K562 (cell line): ENCODE data around the gene NUBP2. TPM values are rescaled to one million over a fixed set of nuclear protein-coding genes. Genes with fewer than 3 reads are reported as not detected.

Experiments used
- ATF2 ChIP-seq: sonication (generic); formaldehyde crosslinking; IDR thresholded peaks from 2 replicates; pipeline ENCODE4 v1.8.1; 2022; ENCODE audit warnings: missing genetic modification reagents
- DDX20 ChIP-seq: fragments of 450-650 bp; IDR thresholded peaks from 2 replicates; pipeline ENCODE4 v1.6.1; 2016; ENCODE audit warnings: missing genetic modification characterization, low read depth, mild to moderate bottlenecking, missing compliant biosample characterization, moderate library complexity
- E2F1 ChIP-seq: sonication (generic); formaldehyde crosslinking; IDR thresholded peaks from 2 replicates; pipeline ENCODE4 v1.8.1; 2023; ENCODE audit warnings: mild to moderate bottlenecking, missing genetic modification reagents, moderate library complexity
- E2F6 ChIP-seq, 2 experiments: IDR thresholded peaks; 2 replicates each; pipeline ENCODE4 v1.6.1; 2011; ENCODE audit warnings: borderline replicate concordance in 1 of 2, control low read depth in 1 of 2, low read depth in 1 of 2, low read length in 1 of 2, mild to moderate bottlenecking in 1 of 2, mixed read lengths in 1 of 2, moderate library complexity in 1 of 2; ENCODE audit not compliant: insufficient read depth in 1 of 2, insufficient read length in 1 of 2, poor library complexity in 1 of 2, severe bottlenecking in 1 of 2; ENCODE audit errors: extremely low read depth in 1 of 2
- IFI16 ChIP-seq: fragments of 250-450 bp; sonication (Bioruptor Pico); IDR thresholded peaks from 2 replicates; pipeline ENCODE4 v2.1.2; 2022; ENCODE audit warnings: mild to moderate bottlenecking, inconsistent platforms
- MYBL2 ChIP-seq, 2 experiments: fragments of 450-650 bp in 1 of 2; sonication (generic) in 1 of 2; formaldehyde crosslinking in 1 of 2; IDR thresholded peaks; 2 replicates each; pipeline versions ENCODE4 v1.6.1 to v1.8.1; 2017 to 2022; ENCODE audit warnings: borderline replicate concordance in 1 of 2, inconsistent platforms in 1 of 2, low read depth in 1 of 2, mild to moderate bottlenecking in 1 of 2, missing genetic modification reagents in 1 of 2, moderate library complexity in 1 of 2
- NR4A1 ChIP-seq, 2 experiments: fragments of 250-450 bp in 1 of 2; fragments of 450-650 bp in 1 of 2; sonication (Bioruptor Pico) in 1 of 2; IDR thresholded peaks; 2 replicates each; pipeline versions ENCODE4 v1.4.0 to v1.6.1; 2016 to 2020; ENCODE audit warnings: mild to moderate bottlenecking in 2 of 2, missing compliant biosample characterization in 1 of 2, missing genetic modification characterization in 1 of 2, moderate library complexity in 1 of 2
- POLR2H ChIP-seq: IDR thresholded peaks from 2 replicates; pipeline ENCODE4 v1.6.1; 2016; ENCODE audit warnings: missing genetic modification characterization, low read depth, mild to moderate bottlenecking, control low read depth, missing compliant biosample characterization, moderate library complexity
- RERE ChIP-seq: sonication (generic); formaldehyde crosslinking; IDR thresholded peaks from 2 replicates; pipeline ENCODE4 v1.8.0; 2023; ENCODE audit warnings: missing genetic modification reagents, mild to moderate bottlenecking, borderline replicate concordance
- SMARCE1 ChIP-seq: fragments of 450-650 bp; IDR thresholded peaks from 2 replicates; pipeline ENCODE4 v1.7.1; 2016; ENCODE audit warnings: mild to moderate bottlenecking
- ZNF232 ChIP-seq: sonication (generic); formaldehyde crosslinking; IDR thresholded peaks from 2 replicates; pipeline ENCODE4 v1.8.0; 2022; ENCODE audit warnings: mild to moderate bottlenecking, missing genetic modification reagents
- ZNF280A ChIP-seq: fragments of 450-650 bp; IDR thresholded peaks from 2 replicates; pipeline ENCODE4 v1.6.1; 2018; ENCODE audit warnings: mild to moderate bottlenecking, low read depth; ENCODE audit not compliant: partially characterized antibody
- polyA plus RNA-seq, 8 experiments: library from polyadenylated mRNA; depleted of rRNA in 4 of 8; stranded (reverse) in 5 of 8; unstranded in 3 of 8; fragments of >200 nt; fragmentation: Nextera tagmentation in 2 of 8; fragmentation: Illumina TruSeq in 1 of 8; extraction: Ambion mirVana in 2 of 8; extraction: Trizol in 1 of 8; gene quantifications; 2 replicates each; pipeline versions ENCODE4 v1.2.1 to v1.2.3, GENCODE V29; 2011 to 2014; ENCODE audit warnings: inconsistent platforms in 1 of 8, missing spikeins in 1 of 8
- total RNA-seq, 7 experiments: library from RNA; depleted of rRNA in 6 of 7; stranded (reverse); fragments of >200 nt in 6 of 7; fragmentation: Illumina TruSeq in 2 of 7; extraction: Trizol in 2 of 7; gene quantifications; 2 replicates each; pipeline versions ENCODE4 v1.2.1 to v1.2.3, GENCODE V29; 2011 to 2021; ENCODE audit warnings: low replicate concordance in 1 of 7

NUBP2 gene
- total and polyA plus RNA-seq, 9 of the 15 experiments (the other 6 are each of a cell fraction or from before 2014, with no cell fraction given) = 1.8 to 115 (median 24.0) TPM

GRCh38 chr16:1826691-1827573 lies 44.2 kb downstream of the NUBP2 start, which contains the start of the genes FAHD1 and HAGH (continued):
- no peak for TF ChIP-seq SMARCE1
- TF ChIP-seq DDX20 (tag) = no peak
- 0 out of 2 replicates have a peak, but pooled peaks have one; percentile 33 for TF ChIP-seq RERE (CRISPR knock-in tag)
- peak; percentile 84; the same call in 1 of the 2 replicates for TF ChIP-seq ZNF232
- TF ChIP-seq ATF2 (CRISPR knock-in tag) = no peak
- no peak for TF ChIP-seq IFI16
- TF ChIP-seq ZNF280A = no peak
- TF ChIP-seq MYBL2 (IDR thresholded peaks at IDR 0.05; ENCODE audit: low read depth) = peak; percentile 90
- TF ChIP-seq MYBL2 (CRISPR knock-in tag; IDR thresholded peaks at IDR 0.05; ENCODE audit: borderline replicate concordance) = no peak
- no peak for TF ChIP-seq POLR2H (tag)
- TF ChIP-seq E2F6 (IDR thresholded peaks at IDR 0.05; ENCODE audit: borderline replicate concordance in 1 of 2, extremely low read depth in 1 of 2, insufficient read depth in 1 of 2, insufficient read length in 1 of 2, low read depth in 1 of 2, low read length in 1 of 2, poor library complexity in 1 of 2, severe bottlenecking in 1 of 2) = peak in 1 of 2 experiments; percentile 74
- TF ChIP-seq NR4A1 (CRISPR knock-in tag; IDR thresholded peaks at IDR 0.05) = no peak
- peak; percentile 59; the same call in 1 of the 2 replicates for TF ChIP-seq NR4A1 (tag; IDR thresholded peaks at IDR 0.05)
- peak; percentile 85; the same call in 1 of the 2 replicates for TF ChIP-seq E2F1
